Stimulated activated CD4-positive, alpha-beta T cell treated with anti-CD3 and anti-CD28 coated beads, Interleukin-1b, Interleukin-23, amount 100 ng/mL, for 1 hour (primary cell): ENCODE results near the gene MRPL50.

Source experiments
- DNase-seq, 2 donors: peaks; one replicate each; pipeline ENCODE4 v3.0.0-alpha.2; 2020; ENCODE audit warnings: low read depth in 2 of 2

The MRPL50 gene

GRCh38 chr9:101375546-101375945 lies 22.9 kb downstream of the MRPL50 start:
- no peak for DNase-seq

- no peak for DNase-seq
Observed at GRCh38 chr9:101372327-101373118, 25.9 kb downstream of the MRPL50 start.

- no peak for DNase-seq
Observed at GRCh38 chr9:101371813-101372212, 26.6 kb downstream of the MRPL50 start.

GRCh38 chr9:101369884-101370531 lies 28.4 kb downstream of the MRPL50 start:
- no peak for DNase-seq

GRCh38 chr9:101369286-101369685 lies 29.1 kb downstream of the MRPL50 start:
- DNase-seq: no peak

- DNase-seq: no peak
Observed at GRCh38 chr9:101367323-101367722, 31.1 kb downstream of the MRPL50 start.

GRCh38 chr9:101366038-101366756 lies 32.2 kb downstream of the MRPL50 start:
- DNase-seq: no peak

GRCh38 chr9:101365181-101365580 lies 33.2 kb downstream of the MRPL50 start:
- DNase-seq: no peak

- DNase-seq: no peak
Observed at GRCh38 chr9:101362450-101362849, 36.0 kb downstream of the MRPL50 start.

GRCh38 chr9:101360647-101361046 lies 37.8 kb downstream of the MRPL50 start:
- DNase-seq: no peak

GRCh38 chr9:101359679-101360078 lies 38.7 kb downstream of the MRPL50 start:
- DNase-seq: no peak

GRCh38 chr9:101356619-101357018 lies 41.8 kb downstream of the MRPL50 start:
- DNase-seq: no peak

GRCh38 chr9:101354765-101355708 lies 43.4 kb downstream of the MRPL50 start:
- DNase-seq: no peak

- DNase-seq: no peak
Observed at GRCh38 chr9:101354143-101354764, 44.2 kb downstream of the MRPL50 start.

GRCh38 chr9:101353683-101354082 lies 44.7 kb downstream of the MRPL50 start:
- DNase-seq: no peak

- no peak for DNase-seq
Observed at GRCh38 chr9:101352892-101353463, 45.4 kb downstream of the MRPL50 start.

GRCh38 chr9:101350285-101350684 lies 48.1 kb downstream of the MRPL50 start:
- no peak for DNase-seq

- DNase-seq: no peak
Observed at GRCh38 chr9:101342595-101342994, 55.8 kb downstream of the MRPL50 start.

- DNase-seq: no peak
Observed at GRCh38 chr9:101341958-101342357, 56.5 kb downstream of the MRPL50 start.
